ENCODE results near the gene RBM10.

The RBM10 gene

DNA sequence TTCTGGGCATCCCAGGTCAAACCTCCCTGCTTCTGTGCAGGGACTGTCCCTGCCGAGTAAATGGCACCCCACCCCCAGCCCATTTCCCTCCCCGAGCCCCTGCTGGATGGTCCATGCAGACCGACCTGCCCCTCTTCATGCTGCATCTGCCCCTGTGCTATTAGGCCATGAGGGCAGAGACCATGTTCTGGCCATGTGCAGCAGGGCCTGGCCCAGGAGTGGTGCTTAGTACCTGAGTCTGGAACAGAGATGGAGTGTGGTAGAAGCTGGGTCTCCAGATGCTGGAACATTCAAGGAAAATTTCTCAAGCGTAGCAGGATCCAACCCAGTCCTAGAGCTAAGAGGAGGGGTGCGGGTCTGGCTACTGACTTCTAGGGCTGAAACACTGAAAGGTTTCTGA, 33.3 kb downstream of the RBM10 start:
- no peak for DNase-seq

DNA sequence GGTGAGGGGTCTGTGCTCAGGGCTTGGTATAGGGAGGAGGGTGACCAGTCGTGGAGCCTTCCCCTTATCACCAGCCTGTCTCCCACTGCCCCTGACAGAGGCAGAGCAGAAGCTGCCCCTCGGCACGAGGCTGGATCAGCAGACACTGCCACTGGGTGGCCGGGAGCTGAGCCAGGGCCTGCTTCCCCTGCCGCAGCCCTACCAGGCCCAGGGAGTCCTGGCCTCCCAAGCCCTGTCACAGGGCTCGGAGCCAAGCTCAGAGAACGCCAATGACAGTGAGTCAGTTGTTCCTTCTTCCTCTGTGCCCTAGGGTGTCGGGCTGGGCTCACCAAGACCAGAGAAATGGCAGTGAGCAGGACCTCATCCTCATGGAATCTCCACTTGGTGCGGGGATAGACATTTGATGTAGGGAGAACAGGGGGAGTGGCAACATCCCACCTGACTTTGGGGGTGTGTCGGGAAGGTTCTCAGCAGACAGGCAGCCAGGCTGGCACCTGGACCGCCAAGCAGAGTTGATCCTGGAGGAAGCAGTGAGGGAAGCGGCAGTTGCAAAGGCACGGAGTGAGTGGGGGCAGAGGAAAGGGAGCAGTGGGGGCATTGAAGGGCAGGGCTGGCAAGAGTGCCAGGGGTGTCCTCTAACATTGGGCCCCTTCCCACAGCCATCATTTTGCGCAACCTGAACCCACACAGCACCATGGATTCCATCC, 34.4 kb downstream of the RBM10 start:
- no peak for DNase-seq

DNA sequence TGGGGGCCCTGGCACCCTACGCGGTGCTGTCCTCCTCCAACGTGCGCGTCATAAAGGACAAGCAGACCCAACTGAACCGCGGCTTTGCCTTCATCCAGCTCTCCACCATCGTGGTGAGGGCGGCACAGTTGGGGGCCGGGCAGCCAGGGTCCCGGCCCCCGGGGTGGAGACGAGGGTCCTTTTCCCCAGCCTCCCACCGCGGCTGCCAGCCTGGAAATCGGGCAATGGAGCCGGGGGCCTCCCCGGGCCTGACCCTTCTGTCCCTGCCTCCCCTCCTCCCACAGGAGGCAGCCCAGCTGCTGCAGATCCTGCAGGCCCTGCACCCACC, 34.9 kb downstream of the RBM10 start:
- DNase-seq, result no peak

DNA sequence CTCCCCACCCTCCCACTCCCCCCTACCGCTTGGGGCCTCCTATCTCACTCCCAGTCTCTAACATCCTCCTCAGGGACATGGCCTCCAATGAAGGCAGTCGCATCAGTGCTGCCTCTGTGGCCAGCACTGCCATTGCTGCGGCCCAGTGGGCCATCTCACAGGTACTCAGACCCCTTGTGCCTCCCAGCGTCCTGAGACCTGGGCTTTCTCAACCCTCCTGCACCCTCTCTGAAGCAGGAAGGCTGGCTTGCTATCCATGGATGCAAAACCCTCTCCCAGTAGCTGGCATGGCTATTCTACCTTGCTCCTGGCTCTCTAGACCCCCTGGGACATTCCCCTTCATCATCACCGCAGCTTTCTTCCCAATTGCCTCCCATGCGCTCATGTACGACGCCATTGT, 35.3 kb downstream of the RBM10 start:
- DNase-seq, result no peak

DNA sequence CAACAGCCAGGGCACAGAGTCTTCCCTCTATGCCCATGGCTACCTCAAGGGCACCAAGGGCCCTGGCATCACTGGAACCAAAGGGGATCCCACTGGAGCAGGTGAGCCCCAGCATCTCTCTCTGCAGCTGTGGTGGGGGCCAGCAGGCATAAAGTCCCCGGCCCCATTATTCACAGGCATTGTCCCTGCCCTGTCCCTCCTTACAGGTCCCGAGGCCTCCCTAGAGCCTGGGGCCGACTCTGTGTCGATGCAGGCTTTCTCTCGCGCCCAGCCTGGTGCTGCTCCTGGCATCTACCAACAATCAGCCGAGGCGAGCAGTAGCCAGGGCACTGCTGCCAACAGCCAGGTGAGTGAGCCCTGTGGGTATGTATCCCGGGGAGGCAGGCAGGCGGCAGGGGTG, 36.3 kb downstream of the RBM10 start:
- no peak for DNase-seq

DNA sequence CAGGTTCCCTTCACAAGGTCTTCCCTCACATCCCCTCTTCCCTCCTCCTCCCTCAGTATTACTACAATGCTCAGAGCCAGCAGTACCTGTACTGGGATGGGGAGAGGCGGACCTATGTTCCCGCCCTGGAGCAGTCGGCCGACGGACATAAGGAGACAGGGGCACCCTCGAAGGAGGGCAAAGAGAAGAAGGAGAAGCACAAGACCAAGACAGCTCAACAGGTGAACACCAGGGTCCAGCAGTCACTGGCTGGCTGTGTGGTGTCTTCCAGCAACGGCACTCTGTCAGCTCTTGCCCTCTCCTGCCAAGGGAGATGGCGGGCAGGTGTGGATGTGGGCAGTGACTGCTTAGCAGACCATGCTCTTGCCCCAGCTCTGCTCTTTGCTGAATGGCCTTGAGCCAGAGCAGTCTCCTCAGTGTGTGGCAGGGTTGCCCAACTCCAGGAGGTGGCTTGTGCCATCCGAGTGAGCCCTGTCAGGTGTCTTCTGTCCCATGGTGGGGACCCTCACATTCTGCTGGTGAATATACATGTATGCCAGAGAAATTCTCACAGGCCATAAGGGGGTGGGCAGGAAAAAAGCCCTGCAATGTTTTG, 37.2 kb downstream of the RBM10 start:
- no peak for DNase-seq

DNA sequence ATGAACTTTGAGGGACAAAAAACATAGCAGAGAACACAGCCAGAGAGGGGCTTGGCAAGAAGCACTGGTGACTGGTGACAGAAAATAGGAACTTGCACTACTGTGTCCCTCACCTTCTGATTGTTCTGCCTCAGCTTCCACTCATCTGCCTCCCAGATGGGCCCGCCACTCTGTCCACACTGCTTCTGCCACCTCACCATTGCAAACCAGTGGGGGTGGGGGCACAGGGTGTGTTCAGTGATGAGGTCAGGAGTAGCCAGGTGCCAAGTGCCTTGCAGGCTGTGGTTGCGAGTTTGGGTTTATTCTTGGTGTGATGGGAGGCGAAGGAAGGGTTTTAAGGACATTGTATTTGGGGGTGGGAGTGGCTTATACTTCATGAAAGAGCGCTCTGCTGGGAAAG, 39.5 kb downstream of the RBM10 start:
- no peak for DNase-seq

DNA sequence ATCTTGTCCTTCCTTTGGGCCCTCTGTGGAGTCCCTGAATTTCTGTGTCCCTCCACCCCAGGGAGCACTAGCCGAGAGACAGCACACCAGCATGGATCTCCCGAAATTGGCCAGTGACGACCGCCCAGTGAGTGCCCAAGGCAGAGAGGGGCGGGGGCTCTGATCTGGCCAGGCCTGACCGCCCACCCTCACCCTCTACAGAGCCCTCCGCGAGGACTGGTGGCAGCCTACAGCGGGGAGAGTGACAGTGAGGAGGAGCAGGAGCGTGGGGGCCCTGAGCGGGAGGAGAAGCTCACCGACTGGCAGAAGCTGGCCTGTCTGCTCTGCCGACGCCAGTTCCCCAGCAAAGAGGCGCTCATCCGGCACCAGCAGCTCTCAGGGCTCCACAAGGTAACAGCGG, 40.2 kb downstream of the RBM10 start:
- DNase-seq, result no peak

DNA sequence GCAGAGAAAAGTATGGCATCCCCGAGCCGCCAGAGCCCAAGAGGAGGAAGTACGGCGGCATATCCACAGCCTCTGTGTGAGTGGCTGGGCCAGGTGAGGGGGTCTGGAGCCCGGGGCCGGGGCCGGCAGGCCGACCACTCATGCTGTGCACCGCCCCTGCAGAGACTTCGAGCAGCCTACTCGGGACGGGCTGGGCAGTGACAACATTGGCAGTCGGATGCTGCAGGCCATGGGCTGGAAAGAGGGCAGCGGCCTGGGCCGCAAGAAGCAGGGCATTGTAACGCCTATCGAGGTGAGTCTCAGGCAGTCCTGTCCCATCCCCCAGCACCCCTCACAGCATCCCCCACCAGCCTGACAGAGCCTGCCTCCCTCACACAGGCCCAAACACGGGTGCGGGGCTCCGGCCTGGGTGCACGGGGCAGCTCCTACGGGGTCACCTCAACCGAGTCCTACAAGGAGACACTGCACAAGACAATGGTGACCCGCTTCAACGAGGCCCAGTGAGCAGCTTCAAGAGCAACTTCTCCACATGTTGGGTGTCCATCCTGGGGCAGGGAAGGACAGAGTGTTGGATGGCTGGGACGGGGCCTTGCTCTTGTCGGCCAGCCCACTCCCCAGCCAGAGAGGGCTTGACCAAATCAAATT, 41.2 kb downstream of the RBM10 start:
- DNase-seq, result no peak

DNA sequence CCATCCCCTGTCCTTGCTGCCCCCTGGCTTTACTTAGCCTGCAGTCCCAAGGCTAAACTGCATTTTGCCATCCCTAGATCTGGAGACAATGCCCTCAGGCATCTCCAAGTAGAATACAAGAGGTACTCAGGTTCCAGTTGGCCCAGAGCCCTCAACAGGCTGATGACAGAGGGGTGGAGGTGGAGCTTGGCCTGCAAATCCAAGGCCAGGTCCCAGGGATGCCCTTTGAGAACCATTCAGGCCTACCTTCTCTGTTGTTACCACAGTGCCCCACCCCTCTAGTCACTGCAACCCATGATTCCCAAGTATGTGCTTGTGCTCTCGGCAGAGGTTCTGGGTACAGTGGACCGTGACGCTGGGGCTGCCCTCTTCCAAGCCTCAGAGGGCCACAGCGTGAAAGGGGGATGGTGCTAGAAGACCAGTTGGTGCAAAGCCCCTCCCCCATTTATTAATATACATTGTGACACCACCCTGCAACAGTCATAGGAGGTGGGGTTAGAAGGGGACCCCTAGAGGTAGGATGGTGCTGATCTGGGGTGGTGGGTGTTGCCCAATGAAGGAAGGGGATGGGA, 42.2 kb downstream of the RBM10 start:
- no peak for DNase-seq

DNA sequence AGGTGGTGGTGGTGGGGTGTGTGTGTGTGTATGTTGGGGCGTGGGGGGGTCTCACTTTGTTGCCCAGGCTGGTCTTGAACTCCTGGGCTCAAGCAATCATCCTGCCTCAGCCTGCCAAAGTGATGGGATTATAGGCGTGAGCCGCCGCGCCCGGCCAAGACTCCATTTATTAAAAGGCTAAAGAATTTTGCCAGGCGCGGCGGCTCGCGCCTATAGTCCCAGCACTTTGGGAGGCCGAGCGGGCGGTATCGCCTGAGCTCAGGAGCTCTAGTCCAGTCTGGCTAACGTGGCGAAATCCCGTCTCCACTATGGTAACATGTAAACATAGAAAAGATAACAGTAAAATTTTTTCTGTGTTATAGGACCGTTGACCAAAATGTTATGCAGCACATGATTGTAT, 44.9 kb downstream of the RBM10 start:
- DNase-seq, result no peak

DNA sequence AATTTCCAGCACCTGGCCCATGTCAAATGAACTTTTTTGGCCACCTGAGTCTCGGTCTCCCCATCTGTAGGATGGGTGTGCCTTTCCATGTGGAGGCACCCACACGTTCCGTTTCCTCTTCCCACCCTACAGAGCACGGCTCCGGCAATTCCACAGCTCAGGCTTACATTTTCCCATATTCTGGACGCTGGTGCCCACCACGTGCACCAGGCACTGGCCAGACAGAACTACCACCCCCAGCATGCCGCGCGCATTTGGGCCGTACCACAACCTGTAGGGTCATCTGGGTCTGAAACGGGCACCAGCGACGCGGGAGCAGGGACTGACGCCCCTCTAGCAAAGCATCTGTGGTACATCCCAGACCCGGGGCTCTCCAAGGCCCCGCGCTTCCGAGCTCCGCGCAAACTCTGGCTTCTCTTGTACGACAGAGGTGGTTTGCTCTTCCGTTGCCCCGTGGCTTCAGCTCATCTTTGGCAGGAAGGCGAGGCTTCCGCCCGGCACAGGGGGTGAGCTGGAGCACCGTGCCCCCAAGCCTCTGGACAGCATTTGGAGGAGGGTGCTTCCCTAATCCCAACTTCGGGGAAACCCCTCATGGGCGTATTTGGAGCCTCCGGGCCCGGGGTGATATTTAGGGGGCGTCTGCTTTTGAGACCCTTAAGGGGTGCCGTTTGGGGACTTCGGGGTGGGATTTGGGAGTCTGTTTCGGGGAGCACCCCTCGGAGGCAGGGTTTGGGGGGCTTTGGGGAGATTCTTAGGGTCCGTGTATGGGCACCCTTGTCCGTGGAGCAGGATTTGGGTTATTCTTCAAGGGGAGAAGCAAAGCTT, 45.6 kb downstream of the RBM10 start:
- peak; percentile 80 for DNase-seq

DNA sequence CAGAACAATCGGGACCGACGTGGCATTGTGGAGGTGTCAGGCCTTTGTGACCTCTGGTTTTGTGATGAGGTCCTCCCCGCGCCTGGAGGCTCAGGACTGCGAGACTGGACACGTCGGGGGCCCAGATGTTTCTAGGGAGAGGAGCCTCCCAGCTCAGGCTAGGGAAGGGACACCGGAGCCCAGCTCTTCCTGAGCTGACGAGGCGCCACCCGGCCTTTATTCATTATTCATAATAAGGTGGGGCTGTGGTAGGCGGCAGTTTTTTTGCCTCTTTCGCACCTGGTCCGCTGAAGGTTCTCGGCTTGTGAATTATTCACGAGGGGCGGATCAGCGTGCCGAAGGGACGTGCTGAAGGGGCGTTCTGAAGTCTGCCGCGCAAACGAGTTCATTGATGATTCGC, 46.3 kb downstream of the RBM10 start:
- DNase-seq, result peak; percentile 7

DNA sequence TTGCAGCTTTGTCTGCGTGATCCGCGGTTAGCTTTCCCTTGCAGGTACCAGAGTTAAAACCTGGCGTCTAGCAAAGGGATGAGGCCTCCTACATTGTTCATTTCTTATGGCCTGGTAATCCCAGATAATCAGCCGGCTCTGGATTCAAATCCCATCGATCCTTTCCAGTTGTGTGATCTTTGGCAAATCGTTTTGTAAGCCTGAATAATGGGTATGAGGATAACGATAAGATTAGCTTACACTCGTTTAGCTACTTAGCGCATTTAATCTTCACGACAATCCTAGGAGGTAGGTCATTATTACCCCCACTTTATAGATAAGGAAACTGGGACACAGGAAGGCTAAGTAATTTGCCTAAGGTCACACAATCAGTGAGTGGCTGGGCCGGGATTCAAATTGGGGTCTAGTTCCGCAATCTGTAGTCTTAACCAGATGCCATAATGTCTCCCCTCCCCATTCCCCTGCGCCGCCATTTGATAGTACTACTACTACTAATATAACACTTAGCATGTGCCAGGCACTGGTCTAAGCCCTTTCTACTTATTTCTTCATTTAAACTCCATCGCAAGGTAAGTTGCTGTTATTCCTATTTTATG, 46.9 kb downstream of the RBM10 start:
- no peak for DNase-seq

DNA sequence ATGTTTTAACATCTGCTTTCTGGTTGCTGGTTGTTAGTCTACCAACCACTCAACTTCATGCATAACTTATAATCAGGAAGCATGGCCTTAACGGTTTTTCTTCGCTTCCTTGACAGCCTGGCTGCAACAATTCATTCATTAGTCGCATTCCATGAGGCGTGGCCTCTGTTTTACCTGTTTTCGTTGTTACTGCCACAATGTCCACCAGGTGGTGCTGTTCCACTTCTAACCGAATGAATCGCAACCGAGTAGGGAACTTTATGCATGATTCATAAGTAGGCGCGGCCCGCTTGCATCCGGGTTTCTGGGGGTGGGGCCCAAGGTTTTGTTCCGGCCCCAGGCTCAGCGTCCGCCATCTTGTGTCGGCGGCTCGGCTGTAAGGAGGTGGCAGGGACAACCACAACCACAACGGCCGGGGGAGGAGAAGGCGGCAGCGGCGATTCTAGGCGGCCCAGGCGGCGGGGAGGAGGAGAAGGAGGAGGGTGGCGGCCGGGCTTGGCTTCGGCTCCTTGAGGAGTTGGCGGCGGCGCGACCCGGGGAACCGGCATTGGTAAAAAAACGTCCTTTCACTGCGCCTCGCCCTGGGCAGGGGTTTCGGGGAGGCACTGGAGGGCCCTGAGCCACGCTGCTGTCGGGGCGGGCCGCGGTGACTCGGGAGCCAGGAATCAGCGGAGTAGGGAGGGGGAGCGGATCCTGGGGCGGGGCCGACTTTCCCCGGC, 48.6 kb downstream of the RBM10 start, which contains the start of gene UBA1:
UBA1 (plus strand) TSS at position 355 of the 719 bp plus-strand sequence. CDS start 4,974 bp downstream, outside the sequence.
- peak; percentile 89 for DNase-seq

DNA sequence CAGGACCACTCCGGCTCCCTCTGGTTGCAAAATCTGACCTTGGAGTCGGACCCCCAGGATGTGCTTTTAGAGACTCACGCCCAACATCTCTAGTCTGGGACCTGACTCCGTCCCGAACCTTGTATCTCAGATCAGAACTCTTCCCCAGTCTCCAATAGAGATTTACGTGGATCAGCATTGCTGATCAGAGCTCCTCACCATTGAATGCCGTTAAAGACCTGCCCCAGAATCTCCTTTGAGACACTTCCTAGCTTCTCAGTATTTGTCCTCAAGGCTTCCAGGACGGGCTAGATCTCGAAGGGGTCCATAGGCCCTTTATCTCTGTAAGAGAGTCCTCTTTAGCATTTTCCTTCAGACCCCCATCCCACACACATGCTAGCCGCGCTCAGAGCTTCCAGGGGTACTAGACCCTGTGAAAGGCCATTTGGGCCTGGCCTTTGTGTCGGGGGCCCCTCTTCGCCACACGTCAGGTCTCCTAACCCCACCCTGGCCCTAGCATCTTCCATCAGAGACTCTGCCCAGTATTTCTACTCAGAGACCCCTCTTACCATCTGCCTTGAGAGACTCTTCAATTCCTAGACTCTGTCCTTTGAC, 49.3 kb downstream of the RBM10 start:
- no peak for DNase-seq

DNA sequence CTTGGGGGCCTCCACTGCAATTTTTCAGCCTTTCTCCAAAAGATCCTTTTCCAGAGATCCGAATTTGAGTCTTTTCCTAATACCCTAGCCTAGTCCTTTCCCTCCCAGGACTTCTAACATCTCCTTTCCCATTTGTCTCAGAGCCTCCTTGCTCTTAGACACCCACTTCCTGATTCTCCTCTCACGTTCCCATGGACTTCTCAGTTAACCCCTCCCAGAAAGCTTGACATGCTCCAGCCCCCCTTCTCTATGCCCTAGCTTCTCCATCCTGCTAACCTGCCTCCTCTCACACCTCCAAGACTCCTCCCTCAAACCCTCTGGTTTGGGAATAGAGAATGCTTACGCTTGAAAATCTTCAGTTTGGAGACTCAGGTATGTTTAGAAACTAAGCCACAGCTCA, 51.1 kb downstream of the RBM10 start:
- DNase-seq, result no peak

DNA sequence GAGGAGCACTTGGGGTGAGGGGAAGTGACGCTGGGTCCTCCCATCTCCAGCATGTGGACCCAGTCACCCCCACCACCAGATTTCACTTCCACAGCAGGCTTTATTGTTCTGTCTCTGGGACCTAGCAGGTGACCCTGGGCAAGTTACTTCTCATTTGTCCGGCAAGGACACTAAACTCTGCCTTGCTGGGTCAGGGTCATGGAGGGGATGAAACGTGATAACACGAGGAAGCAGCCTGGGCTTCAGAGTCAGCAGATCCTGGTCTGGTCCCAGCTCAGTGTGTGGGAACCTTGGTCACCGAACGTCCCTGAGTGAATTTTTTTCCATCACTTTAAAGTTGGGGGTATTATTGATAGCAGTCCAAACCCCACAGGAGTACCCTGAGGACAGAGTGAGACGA, 52.5 kb downstream of the RBM10 start:
- DNase-seq, result no peak

DNA sequence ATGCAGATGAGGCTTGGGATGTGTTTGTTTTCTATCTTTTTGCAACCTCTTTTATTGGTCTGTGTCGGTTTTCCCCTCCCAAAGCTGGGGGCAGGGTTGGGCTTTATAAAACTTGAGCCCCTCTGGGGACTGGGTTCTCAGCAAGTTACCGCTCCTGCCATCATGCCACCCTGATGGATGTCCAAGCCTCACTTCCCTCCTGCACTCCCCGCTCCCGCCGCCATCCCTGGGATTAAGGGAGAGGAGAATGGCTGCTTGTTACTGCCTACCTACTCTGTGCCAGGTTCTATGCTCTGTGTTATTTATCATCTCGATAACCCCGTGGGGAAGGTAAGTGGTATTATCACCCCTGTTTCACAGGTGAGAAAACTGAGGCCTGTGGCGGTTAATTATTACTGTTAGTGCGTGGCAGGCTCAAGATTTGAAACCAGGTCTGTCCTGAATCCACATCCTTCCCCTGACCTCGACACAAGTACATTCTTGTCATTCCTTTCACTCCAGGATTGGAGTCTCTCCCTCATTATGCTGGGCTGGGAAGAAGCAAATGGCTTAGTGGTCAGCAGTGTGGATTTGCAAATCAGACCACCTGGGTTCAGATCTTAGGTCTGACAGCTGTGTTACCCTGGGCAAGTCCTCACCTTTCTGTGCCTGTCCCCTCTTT, 53.1 kb downstream of the RBM10 start:
- DNase-seq, result no peak

DNA sequence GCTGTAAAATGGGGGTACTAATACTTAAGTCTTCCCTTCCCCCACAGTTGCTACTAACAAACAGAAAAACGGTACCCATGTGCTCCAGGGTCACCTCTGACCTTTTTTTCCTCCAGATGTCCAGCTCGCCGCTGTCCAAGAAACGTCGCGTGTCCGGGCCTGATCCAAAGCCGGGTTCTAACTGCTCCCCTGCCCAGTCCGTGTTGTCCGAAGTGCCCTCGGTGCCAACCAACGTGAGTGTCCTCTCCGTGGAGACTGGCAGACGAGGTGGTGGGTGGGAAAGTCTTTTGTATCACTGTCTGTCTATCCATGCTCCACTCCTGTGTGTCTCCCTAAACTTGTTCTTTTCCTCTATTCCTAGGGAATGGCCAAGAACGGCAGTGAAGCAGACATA, 53.7 kb downstream of the RBM10 start:
- no peak for DNase-seq

DNA sequence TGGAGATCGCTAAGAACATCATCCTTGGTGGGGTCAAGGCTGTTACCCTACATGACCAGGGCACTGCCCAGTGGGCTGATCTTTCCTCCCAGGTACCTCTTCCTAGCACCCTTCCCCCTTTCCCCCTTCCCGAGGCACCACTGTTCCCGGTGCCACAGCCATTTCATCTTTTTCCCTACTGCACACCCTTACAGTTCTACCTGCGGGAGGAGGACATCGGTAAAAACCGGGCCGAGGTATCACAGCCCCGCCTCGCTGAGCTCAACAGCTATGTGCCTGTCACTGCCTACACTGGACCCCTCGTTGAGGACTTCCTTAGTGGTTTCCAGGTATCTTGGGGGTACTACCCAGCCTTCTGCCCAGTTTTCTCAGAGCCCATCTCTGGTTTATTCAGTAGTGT, 54.3 kb downstream of the RBM10 start:
- DNase-seq, result no peak
